Muscle layer of colon (tissue), 2 donors: Measurements from ENCODE around the gene CLEC16A.

ENCODE experiments used
- H3K27ac ChIP-seq: one replicate; pipeline ENCODE4 v1.7.0; 2013; ENCODE audit warnings: low read depth, mild to moderate bottlenecking, low read length, moderate library complexity
- H3K27me3 ChIP-seq, 2 donors: one replicate each; pipeline ENCODE4 v1.7.0; 2013; ENCODE audit warnings: low read length in 2 of 2, mild to moderate bottlenecking in 2 of 2; ENCODE audit not compliant: insufficient read depth in 2 of 2, control insufficient read depth in 1 of 2
- H3K36me3 ChIP-seq: one replicate; pipeline ENCODE4 v1.7.0; 2013; ENCODE audit warnings: mild to moderate bottlenecking, low read length; ENCODE audit not compliant: insufficient read depth
- H3K4me1 ChIP-seq: one replicate; pipeline ENCODE4 v1.7.0; 2013; ENCODE audit warnings: mild to moderate bottlenecking, low read length; ENCODE audit not compliant: insufficient read depth
- H3K4me3 ChIP-seq, 2 donors: one replicate each; pipeline ENCODE4 v1.7.0; 2013; ENCODE audit warnings: low read length in 2 of 2, low read depth in 1 of 2, mild to moderate bottlenecking in 1 of 2, moderate library complexity in 1 of 2
- H3K9ac ChIP-seq: one replicate; pipeline ENCODE4 v1.7.0; 2013; ENCODE audit warnings: low read length
- H3K9me3 ChIP-seq: one replicate; pipeline ENCODE4 v1.7.0; 2013; ENCODE audit warnings: mild to moderate bottlenecking, low read length
- donor health status: abdominal sarcoma.
- donor health status: Adenocarcinoma of cecum.

CLEC16A gene

GRCh38 chr16:11051879-11052808 is 107.8 kb downstream of the CLEC16A start:
- H3K27me3 ChIP-seq = no peaks in the 10 kb centered on the region
- H3K36me3 ChIP-seq = peaks cover 6% of the 10 kb centered on the region
- H3K9ac ChIP-seq = no peak overlapping the region
- no peak overlapping the region for H3K4me3 ChIP-seq
- no peak overlapping the region for H3K27ac ChIP-seq
- H3K4me1 ChIP-seq = peaks cover 5% of the 10 kb centered on the region
- no peaks in the 10 kb centered on the region for H3K9me3 ChIP-seq

DNA sequence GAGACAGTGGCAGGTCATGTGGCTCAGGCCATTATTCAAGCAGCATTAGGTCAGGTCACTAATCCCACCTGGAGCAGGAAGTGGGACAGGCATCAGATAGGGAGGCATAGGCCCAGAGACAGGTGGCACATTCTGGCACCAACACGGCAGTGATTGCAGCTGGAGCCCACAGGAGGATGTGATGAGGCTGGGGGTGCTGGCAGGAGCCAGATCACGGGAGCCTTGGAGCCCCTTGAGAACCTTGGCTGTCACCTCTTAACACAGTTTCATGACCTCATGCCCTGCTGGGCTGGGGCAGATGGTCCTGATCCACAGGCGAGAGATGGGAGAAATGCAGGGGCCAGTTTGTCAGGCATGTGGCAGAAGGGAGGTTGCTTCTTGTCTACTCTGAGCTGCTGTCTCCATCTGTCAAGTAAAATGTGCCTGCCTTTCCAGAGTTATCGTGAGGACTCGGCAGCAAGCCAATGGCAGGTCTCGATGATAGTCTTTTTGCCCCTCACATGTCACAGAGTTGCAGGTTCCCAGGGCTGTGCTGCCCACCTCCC is 109.6 kb downstream of the CLEC16A start:
- Histone ChIP-seq H3K9ac (no peak overlapping the region), H3K27me3 (no peaks in the 10 kb centered on the region), H3K4me1 (no peaks in the 10 kb centered on the region), H3K9me3 (no peaks in the 10 kb centered on the region), H3K4me3 (no peak overlapping the region), H3K27ac (no peak overlapping the region), H3K36me3 (peaks cover 6% of the 10 kb centered on the region)

DNA sequence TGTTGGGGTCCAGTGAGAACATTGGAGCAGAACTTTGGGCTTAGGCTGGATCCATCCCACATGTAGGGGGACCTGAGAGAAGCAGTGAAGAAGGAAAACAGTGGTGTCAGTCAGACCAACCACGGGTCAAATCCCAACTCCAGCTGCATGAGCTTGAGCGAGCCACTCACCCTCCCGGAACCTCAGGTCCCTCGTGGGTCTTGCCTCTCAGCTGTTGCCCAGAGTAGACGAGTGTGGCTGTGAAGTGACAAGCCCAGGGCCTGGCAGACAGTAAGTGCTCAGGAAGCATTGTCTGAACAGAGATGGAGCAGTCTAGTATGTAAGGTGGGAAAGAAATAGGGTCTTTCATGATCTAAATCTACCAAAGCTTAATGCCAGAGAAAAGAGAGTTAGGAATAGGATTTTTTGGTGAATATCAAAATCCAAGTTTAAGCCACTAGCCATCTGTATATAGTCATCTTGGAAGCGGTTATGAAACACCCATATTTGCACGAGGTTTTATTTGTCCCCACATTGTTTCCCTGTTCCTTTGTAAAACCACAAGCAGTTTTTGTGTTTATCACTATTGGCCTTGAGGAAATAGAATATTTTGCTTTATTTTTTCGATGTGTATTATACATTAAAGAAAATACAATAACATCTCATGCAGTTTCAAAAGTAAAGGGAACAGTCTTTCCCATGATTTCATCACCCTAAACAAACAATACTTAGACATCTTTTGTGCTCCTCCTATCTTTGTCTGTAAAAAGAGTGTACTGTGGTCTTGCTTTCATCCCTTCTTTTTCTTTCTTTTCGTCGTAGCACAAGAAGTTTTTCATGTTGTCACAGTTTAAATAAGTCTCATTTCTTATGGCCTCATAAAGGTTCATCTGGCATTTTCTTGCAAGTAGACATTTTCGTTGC is 112.0 kb downstream of the CLEC16A start:
- H3K4me3 ChIP-seq = no peak overlapping the region
- H3K36me3 ChIP-seq = peaks cover 13% of the 10 kb centered on the region
- no peaks in the 10 kb centered on the region for H3K27me3 ChIP-seq
- H3K9me3 ChIP-seq = no peaks in the 10 kb centered on the region
- H3K9ac ChIP-seq = no peak overlapping the region
- no peaks in the 10 kb centered on the region for H3K4me1 ChIP-seq
- H3K27ac ChIP-seq = no peak overlapping the region

GRCh38 chr16:11056993-11057649 is 112.8 kb downstream of the CLEC16A start:
- Histone ChIP-seq H3K4me3 (no peak overlapping the region), H3K9ac (no peak overlapping the region), H3K9me3 (no peaks in the 10 kb centered on the region), H3K27me3 (no peaks in the 10 kb centered on the region), H3K27ac (no peak overlapping the region), H3K36me3 (peaks cover 16% of the 10 kb centered on the region), H3K4me1 (no peaks in the 10 kb centered on the region)

- Histone ChIP-seq H3K9me3 (no peaks in the 10 kb centered on the region), H3K27ac (no peak overlapping the region), H3K9ac (no peak overlapping the region), H3K27me3 (no peaks in the 10 kb centered on the region), H3K36me3 (peaks cover 13% of the 10 kb centered on the region), H3K4me1 (no peaks in the 10 kb centered on the region), H3K4me3 (no peak overlapping the region)
Observed at GRCh38 chr16:11057711-11058345, 113.5 kb downstream of the CLEC16A start.

GRCh38 chr16:11058832-11059231 is 114.5 kb downstream of the CLEC16A start:
- H3K27ac ChIP-seq = no peak overlapping the region
- H3K27me3 ChIP-seq = no peaks in the 10 kb centered on the region
- no peak overlapping the region for H3K4me3 ChIP-seq
- no peaks in the 10 kb centered on the region for H3K4me1 ChIP-seq
- H3K36me3 ChIP-seq = peaks cover 13% of the 10 kb centered on the region
- no peaks in the 10 kb centered on the region for H3K9me3 ChIP-seq
- no peak overlapping the region for H3K9ac ChIP-seq

DNA sequence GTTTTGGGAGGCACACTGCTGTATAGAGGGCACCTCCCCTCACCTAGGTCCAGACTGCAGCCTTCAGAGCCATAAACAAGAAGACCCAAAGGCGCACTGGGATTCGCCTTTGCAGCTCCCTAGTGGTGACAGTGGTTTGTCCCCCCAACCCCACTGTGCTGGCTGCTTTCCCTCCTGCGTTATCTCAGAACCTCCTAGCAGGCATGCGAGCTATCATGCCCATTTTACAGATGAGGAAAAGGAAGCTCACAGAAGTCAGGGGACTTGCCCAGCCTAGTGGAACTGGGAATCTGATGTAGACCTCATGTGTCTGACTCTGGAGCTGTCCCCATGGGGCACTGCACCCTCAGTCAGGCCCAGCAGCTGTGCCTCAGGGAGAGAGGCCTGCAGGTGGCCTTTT is 115.2 kb downstream of the CLEC16A start:
- Histone ChIP-seq H3K9ac (no peak overlapping the region), H3K27me3 (no peaks in the 10 kb centered on the region), H3K36me3 (peaks cover 13% of the 10 kb centered on the region), H3K27ac (no peak overlapping the region), H3K4me3 (no peak overlapping the region), H3K4me1 (no peaks in the 10 kb centered on the region), H3K9me3 (no peaks in the 10 kb centered on the region)

DNA sequence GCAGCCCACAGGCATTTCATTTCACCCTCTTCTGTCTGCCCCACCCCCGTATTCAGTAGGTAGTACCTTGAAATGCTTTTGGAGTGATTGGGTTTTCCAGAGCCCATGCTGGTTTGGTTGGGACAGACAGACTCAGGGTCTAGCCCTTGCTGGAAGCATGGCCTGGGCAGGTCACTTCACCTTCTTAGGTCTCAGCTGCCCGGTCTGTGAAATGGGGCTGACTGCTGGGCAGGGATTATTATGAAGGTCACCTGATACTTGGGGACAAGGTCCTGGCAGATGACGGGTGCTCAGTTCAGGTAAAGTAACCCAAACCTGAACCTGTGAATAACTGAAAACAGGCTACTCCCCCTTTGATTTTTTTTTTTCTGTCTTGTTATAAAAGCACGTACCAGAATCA is 116.0 kb downstream of the CLEC16A start:
- H3K9ac ChIP-seq = no peak overlapping the region
- no peaks in the 10 kb centered on the region for H3K4me1 ChIP-seq
- no peaks in the 10 kb centered on the region for H3K27me3 ChIP-seq
- H3K4me3 ChIP-seq = no peak overlapping the region
- peaks cover 17% of the 10 kb centered on the region for H3K36me3 ChIP-seq
- no peak overlapping the region for H3K27ac ChIP-seq
- H3K9me3 ChIP-seq = no peaks in the 10 kb centered on the region

GRCh38 chr16:11060842-11061241 is 116.5 kb downstream of the CLEC16A start:
- Histone ChIP-seq H3K9me3 (no peaks in the 10 kb centered on the region), H3K27me3 (no peaks in the 10 kb centered on the region), H3K4me1 (no peaks in the 10 kb centered on the region), H3K27ac (no peak overlapping the region), H3K4me3 (no peak overlapping the region), H3K36me3 (peaks cover 21% of the 10 kb centered on the region), H3K9ac (no peak overlapping the region)

GRCh38 chr16:11061629-11062270 is 117.4 kb downstream of the CLEC16A start:
- no peaks in the 10 kb centered on the region for H3K4me1 ChIP-seq
- no peak overlapping the region for H3K4me3 ChIP-seq
- no peaks in the 10 kb centered on the region for H3K9me3 ChIP-seq
- no peaks in the 10 kb centered on the region for H3K27me3 ChIP-seq
- H3K9ac ChIP-seq = no peak overlapping the region
- no peak overlapping the region for H3K27ac ChIP-seq
- peaks cover 21% of the 10 kb centered on the region for H3K36me3 ChIP-seq
